Measurements from ENCODE around the gene DDX49.

DDX49 gene, protein sequence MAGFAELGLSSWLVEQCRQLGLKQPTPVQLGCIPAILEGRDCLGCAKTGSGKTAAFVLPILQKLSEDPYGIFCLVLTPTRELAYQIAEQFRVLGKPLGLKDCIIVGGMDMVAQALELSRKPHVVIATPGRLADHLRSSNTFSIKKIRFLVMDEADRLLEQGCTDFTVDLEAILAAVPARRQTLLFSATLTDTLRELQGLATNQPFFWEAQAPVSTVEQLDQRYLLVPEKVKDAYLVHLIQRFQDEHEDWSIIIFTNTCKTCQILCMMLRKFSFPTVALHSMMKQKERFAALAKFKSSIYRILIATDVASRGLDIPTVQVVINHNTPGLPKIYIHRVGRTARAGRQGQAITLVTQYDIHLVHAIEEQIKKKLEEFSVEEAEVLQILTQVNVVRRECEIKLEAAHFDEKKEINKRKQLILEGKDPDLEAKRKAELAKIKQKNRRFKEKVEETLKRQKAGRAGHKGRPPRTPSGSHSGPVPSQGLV

DNA sequence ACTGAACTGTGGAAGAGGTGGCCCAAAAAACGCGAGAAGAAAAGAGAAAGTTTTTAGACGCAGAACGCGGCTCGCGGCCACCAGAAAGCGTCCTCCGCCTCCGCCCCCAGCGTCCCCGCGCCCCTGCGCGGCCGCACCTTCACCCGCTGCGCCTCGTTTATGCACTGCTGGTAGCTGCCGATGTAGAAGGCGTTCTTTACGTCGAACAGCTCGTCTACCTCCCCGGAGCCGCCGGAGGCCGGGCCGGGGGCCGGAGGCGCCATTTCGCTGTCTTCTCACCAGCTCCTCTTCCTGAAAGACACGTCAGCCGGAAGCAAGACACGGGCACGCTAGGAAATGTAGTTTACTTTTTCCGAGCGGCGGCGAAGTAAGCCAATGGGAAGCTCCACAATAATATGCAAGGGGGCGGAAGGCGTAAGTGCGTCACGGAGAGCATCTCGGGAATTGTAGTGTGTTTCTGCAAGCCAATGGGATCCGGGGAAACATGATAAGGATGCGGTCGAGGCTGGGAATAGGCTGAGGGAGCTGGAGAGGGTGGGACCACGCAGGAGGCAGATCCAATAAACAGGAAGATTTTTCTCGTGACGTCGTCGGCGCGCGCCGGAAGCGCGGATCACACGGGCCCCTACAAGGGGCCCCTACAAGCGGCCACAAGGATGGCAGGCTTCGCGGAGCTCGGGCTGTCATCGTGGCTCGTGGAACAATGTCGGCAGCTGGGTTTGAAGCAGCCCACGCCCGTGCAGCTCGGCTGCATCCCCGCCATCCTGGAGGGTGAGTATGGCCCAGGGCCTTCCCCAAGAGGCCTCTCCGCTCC, at the start of gene DDX49, which contains the start of gene COPE:
TSS of gene DDX49 (plus strand) at position 630 of the 814 bp plus-strand sequence. CDS start at position 657, 27 bp downstream.
TSS of gene COPE (minus strand) at position 302 of the 814 bp plus-strand sequence. CDS start at position 263, 39 bp downstream.
- peak; percentile 99 for DNase-seq

DNA sequence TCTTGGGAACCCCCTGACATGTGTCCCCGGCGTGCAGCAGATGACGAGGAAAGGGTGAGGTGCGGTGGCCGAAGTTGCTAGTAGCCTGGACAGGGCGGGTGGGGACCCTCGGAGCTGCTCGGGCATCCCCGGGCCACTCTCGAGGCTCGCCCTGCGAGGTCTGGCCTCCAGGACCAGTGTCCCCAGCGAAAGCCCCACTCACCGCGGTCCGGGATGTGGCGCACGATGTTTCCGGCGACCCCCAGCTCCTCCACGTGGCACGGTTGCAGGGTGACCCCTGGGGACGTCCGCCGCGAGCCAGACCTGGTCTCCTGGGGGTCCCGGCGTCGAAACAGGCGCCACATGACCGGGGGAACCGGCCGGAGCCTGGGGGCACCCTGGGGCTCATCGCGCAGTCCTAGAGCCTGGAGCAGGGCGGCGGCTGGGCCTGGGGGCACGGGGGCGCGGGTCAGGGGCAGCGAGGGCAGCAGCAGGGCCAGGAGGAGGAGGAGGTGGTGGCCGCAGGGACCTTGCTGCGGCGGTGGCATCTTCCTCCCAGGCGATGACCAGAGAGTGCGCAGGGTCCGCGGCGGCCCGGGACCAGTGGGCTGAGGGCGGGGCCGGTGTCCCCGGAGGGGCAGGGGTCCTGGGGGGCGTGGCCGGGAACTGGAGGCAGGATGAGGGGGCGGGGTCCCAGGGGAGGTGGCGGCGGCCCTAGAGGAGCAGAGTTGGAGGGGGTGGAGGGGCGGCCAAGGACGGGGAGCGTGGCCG, 49.6 kb upstream of the DDX49 start:
- DNase-seq, result no peak

DNA sequence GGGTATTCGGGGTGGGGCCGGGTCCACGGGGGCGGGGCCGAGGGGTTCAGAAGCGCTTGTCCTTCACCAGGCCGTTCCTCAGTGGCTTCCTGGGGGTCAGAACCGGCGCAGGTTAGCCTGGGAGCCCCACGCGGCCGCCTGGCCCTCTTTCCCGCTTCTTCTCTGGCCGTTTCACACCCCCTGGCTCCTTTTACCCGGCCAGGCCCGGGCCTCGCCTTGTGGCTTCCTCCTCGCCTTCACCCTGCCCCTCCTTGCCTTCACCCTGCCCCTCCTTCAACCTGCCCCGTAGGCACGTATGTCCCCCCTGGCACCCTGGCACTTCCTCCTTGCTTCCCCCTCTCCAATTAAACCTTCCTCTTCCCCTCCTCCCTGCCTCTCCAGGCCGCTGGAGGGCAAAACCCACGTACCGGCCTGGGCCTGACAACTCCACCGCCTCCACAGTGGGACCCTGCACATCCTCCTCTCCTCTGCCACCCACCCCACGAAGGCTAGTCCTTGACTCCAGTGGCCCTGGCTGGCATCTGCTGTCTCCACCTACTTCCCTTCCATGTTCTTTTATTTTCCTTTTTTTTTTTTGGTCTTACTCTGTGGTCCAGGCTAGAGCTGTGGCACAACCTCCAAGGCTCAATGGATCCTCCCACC, 48.9 kb upstream of the DDX49 start:
- no peak for DNase-seq

DNA sequence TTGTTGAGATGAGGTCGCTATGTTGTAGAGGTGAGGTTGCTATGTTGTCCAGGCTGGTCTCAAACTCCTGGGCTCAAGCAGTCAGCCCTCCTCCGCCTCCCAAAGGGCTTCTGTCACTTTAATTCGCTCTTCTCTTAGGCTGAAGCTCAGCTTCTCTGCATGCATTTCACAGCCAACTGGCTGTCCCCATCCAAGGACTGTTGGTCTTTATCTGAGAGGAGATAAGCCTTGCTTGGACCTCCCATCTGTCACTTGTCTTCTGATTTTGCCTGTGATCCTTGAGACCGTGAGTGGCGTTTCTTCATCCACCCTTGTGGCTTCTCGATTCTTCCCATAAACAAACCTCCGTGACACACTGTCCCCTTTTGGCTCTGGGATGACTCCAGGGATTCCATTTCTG, 48.0 kb upstream of the DDX49 start:
- no peak for DNase-seq

DNA sequence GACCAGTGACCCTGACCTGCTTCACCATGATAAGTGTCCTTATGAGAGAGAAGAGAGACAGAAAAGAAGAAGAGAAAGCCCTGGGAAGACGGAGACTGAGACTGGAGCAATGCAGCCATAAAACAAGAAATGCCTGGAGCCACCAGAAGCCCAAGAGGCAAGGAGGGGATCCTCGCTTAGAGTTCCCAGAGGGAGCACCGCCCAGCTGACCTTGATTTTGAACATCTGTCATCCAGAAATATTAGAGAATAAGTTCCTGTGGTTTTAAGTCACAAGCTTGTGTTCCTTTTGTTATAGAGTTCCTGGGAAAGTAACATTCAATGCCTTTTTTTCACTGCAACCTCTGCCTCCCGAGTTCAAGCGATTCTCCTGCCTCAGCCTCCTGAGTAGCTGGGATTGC, 43.8 kb upstream of the DDX49 start:
- no peak for DNase-seq

DNA sequence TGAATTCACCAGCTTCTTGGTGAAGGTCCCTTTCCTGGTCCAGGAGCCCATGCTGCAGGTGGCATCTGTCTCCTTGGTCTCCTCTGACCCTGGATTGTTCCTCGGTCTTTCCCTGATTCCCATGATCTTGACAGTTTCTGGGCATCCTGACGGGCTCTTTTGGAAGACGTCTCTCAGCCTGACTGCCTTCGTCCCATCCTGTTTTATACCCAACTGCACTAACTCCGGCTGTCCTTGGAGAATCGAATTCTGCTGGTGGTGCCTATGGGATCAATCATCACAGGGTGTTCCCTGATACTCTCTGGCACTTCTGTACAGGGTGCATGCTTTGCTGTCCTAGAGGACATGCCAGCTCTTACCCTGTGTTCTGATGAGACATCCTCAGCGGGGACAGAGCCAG, 42.6 kb upstream of the DDX49 start:
- DNase-seq, result no peak

DNA sequence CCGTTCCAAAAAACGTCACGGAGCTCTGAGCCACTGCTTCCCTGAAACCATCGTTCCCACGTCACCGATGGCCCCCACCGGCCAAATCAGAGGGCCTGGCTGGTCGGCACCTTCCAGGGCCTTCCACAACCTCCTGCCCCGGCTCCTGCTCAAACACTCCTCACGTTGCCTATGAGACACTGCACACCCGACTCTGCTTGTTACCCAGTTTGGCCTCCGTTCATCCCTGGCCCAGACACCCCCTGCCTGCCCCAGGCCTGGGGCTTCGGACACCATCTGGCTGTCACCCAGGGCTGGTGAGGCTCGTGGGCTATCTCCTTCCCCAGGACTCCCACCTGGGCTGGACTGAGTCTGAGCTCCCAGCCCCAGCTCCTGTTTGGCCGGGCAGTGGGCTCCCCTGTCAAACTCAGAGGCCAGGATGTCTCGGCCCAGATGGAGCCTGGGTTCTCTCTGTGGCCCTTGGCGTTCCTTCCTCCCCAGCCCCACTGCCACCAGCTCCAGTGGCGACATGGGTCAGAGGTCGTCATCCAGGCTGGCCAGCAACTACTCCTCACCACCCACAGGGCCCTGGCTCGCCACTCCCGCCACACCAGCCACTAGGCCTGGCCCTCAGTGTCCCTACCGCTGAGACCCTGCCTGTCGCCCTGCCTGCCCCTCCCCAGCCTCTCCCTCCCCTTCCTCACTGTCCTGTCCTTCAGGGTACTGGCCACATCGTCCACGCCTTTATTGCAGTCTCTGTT, 41.3 kb upstream of the DDX49 start:
- DNase-seq, result no peak

DNA sequence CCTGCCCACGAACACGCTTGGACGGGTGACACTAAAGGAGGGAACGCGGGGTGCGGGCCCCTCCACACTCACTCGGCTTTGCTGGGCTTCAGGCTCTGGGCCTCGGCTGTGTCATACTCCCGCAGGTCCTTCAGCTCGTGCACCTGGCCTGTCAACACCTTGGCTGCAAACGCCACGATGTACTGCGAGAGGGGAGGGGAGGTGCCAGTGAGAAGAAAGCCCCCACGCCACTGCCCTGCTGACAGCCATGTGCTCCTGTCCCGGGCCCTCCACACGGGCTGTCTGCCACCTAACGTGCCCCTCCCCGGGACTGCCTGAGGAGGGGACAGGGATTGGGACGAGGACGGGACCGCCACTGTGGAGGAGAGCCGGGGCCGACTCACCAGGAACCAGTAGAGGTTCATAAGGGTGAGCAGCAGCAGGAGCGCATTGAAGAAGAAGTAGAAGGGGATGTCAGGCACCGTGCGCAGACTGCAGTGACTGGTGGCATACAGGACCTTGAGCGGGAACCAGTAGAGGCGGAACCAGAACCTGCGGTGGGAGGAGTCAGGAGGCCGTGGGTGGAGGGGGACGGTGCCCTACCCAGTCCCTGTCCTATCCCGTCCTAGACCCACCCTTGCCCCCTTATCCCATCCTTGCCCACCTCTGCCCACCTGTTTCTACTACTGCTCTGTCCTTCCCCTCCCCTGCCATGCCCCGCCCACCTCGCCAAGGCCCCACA, 40.5 kb upstream of the DDX49 start:
- peak; percentile 39 for DNase-seq

DNA sequence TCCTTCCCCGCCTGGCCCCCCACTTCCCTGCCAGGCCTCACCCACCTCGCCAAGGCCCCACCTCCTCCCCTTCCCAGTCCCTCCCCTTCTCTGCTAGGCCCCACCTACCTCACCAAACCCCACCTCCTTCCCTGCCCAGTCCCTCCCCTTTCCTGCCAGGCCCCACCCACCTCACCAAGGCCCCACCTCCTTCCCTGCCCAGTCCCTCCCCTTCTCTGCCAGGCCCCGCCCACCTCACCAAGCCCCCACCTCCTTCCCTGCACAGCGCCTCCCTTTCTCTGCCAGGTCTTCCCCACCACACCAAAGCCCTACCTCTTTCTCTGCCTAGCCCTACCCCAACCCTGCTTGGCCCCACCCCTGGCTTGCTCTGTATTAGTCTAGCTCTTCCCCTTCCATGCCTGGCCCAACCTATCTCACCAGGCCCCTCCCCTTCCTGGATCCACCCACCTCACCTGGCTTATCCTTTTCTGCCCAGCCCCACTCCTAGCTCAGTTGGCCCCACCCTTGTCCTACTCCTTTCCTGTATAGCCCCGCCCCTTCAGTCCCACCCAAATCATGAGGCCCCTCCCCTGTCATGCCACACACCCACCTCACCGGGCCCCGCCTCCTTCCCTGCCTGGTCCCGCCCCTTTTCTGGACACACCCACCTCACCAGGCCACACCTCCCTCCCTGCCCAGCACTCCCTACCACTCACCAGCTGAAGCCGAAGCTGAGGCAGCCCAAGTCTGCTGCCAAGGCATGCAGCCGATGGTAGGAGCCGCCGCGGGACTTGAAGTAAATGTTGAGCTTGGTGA, 39.7 kb upstream of the DDX49 start:
- peak; percentile 70 for DNase-seq

DNA sequence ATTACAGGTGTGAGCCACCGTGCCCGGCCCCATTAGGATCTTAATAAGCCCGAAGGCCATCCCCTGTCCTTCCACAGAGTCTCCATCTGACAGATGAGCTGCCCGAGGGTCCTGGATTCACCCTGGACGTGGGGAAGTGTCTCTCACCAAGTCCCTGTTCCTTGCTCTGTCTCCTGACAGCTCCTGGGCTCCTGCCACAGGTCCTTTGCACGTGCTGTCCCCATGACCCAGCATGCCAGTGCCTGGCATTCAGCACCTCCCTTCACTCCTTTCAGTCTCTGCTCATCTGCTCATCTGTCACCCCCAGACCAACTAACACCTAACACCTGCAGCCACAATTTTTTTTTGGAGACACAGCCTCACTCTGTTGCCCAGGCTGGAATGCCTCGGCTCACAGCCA, 38.0 kb upstream of the DDX49 start:
- DNase-seq, result no peak

DNA sequence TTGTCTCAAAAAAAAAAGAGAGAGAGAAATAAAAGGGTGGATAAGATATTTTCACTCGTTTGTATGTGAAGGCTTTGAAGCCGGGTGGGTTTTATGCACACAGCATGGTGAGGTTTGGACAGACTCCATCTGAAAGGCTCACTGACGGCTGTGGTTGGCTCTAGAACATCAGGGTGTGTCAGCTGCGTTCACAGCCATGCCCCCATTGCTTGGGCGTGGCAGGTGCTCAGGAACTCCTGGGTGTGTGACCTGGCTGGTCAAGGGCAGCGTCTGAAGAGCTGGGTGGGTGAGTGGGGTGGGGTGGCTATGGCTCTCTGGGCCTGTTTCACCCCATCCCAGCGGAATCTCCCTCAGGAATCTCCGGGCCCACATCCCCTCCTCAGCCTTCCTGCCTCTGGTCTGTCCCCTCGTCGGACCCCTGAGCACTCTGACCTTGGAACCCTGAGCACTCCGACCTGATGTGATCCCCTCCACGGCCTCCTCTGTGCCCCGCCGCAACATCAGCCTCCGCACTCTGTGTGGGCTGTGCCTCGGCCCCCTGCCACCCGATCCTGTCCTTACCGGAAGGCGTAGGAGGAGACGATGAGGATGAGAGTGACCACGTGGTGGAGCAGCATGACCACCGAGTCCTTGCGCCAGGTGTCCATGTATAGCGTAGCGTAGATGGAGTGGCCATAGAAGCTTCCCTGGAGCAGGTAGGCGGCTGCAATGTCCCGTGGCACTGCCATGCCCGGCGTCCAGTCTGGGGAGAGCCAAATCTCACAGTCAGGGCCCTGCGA, 35.8 kb upstream of the DDX49 start:
- peak; percentile 13 for DNase-seq

DNA sequence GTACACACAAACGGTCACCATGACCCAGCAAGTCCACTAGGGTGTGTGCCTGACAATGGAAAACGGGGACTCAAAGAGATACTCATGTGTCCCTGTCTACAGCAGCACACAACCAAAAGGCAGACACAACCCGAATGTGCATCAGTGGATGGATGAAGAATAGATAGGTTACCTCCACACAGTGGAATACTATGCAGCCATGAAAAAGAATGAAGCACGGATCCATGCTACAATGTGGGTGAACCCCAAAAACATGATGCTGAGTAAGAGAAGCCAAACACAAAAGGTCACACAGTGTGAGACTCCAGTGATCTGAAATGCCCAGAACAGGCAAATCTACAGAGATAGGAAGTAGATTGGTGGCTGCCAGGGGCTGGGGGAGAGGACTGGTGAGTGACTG, 32.5 kb upstream of the DDX49 start:
- DNase-seq, result no peak

DNA sequence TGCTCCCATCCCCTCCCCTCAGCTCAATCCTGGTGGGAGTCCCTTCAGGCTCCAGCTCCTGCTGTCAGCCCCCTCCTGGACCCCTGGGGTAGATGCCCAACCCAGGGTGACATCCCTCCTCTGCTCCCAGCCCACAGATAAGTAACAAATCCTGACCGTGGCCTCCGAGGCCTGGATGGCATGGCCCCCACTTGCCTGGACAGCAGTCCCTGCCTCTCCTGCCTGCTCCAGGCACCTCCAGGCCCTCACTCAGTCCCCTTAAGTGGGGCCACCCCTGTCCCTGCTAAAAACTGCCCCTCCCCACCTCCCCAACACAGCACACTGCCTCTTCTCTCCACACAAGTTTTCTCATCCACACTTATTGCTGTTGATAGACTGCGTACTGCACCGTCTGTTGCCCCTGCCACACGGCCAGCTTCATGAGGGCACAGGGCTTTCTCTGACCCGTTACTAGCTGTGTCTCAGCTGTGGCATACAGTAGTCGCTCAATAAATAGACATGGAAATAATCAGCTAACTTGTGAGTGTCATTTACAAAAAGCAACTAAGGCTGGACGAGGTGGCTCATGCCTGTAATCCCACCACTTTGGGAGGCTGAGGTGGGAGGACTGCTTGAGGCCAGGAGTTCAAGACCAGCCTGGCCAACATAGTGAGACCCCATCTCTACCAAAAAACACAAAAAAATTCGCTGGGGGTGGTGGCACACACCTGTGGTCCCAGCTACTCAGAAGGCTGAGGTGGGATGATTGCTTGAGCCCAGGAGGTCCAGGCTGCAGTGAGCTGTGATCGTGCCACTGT, 29.4 kb upstream of the DDX49 start:
- no peak for DNase-seq

DNA sequence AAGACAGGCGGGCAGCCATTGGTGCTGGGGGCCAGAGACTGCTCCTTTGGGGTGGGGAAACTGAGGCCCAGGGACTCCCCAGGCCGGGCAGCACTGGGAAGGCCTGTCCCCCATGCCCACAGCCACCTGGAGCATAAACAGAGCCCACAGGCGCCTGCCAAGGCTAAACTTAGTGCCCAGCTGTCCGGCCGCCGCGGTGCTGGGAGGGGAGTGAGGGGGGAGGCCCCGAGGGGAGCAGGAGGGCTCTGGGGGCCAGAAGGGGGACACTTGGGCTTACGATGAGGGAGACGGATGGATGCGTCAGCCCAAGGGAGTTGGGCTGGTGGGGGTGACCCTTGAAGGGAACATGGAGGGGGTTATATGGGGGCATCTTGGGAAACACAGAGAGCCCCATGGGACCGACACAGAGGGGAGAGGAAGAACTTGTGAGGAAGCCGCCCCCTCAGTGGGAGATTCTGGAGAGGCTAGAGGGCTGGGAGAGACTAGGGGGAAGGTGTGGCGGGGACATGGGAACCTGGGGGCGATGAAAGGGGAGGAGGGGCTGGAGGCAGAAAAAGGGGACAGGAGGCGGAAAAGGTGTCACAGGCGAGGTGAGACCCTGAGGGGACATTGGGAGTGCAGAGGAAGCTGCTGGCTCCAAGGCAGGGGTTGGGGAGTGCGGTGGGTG, 25.8 kb upstream of the DDX49 start:
- DNase-seq, result no peak

DNA sequence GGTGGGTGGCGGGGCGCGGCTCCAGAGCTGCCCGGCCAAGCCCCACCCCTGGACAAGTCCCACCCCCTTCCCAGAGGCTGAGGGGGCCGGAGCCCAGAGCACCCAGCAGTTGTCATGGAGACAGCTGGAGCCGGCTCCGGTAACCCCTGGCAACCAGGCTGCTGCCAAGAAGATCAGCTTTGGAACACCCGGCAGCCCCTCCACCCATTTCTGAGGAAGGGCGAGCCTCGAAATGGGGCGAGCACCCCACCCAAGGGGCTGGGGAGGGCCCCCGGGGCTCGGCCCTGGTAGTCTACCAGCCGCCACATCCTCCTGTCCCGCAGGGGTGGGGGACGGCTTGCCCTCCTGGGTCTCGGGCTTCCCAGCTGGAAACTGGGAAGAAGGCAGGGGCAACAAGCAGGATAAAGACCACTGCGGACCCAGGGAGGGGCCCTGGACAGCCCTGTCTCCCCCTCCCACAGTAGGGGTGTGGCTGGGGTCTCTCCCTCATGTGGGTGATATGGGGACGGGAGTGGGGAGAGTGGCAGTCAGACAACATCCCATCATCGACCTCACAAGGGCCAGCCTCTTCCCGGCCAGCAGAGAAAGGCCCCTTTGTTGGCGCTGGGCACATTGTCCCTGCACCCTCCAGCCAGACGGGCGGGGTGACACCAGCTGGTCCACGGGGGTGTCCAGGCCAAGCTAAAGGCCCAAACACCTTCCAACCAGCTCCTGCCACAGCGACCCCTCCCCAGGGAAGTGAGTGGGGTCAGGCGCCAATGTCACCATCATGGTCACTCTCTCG, 25.1 kb upstream of the DDX49 start:
- no peak for DNase-seq

DNA sequence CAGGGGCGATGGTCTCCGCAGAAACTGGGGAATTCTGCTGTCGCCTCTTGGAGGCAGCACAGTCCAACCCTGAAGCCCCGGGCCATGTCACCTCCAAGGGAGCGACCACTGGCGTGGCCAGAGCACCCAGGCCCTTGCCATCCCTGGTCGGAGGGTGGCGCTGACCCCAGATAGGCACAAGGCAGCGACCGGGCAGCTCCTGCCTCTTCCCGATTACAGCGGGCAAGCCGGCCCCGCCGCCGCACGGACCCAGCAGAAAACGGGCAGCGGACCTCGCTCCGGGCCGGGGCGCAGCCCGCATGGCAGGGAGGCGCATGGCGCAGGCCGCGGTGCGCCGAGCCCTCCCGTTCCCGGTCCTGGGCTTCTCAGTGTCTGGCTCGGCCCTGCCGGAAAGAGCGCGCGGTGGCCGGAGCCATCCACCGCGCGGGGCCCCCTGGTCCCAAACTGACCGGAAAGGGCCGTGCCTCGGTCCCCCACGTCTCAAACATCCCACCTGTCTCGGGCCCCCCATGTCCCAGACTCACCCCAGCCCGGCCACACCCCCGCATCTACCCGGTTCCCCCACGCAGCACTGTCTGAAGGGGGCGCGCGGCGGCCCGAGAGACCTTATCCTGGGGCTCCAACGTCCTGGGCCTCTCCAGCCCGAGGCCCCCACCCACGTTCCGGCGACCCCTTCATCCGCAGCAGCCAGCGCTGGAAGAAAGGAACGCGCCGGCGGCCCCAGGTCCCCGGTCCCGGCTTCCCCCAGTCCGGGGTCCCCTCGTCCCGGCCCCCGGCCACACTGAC, 24.3 kb upstream of the DDX49 start:
- DNase-seq, result no peak
